Heart left ventricle (tissue), 16 donors: ENCODE measurements around the gene DDX6. TPM values are rescaled to one million over a fixed set of nuclear protein-coding genes. Genes with fewer than 3 reads are reported as not detected.

Source experiments
- ATAC-seq, 4 donors: fragments of 200-7000 bp; cut with Tn5 transposase; one replicate each; pipeline ENCODE4 v1.9.1; 2020 to 2022; ENCODE audit warnings: moderate library complexity in 4 of 4, mild to moderate bottlenecking in 3 of 4, moderate number of reproducible peaks in 1 of 4
- DNase-seq, 5 donors: peaks; one replicate each; pipeline ENCODE4 v3.0.0-alpha.2; 2020
- H3K27ac ChIP-seq, 12 donors: fragments of 200-600 bp; sonication (generic) in 4 of 12; one replicate each; pipeline versions ENCODE4 v1.5.0 to v1.8.0; 2016 to 2022; ENCODE audit warnings: mild to moderate bottlenecking in 2 of 12
- H3K27me3 ChIP-seq, 9 donors: fragments of 200-600 bp; sonication (generic) in 2 of 9; one replicate each; pipeline versions ENCODE4 v1.5.1 to v1.8.0; 2016 to 2022; ENCODE audit warnings: mild to moderate bottlenecking in 3 of 9
- H3K36me3 ChIP-seq, 9 donors: fragments of 200-600 bp; sonication (generic) in 2 of 9; one replicate each; pipeline versions ENCODE4 v1.5.0 to v1.8.0; 2018 to 2022; ENCODE audit warnings: mild to moderate bottlenecking in 2 of 9
- H3K4me1 ChIP-seq, 12 donors: fragments of 200-600 bp; sonication (generic) in 4 of 12; one replicate each; pipeline versions ENCODE4 v1.5.0 to v1.8.0; 2016 to 2022; ENCODE audit warnings: mild to moderate bottlenecking in 3 of 12
- H3K4me3 ChIP-seq, 12 donors: fragments of 200-600 bp; sonication (generic) in 4 of 12; one replicate each; pipeline versions ENCODE4 v1.5.0 to v1.8.0; 2017 to 2022; ENCODE audit warnings: mild to moderate bottlenecking in 9 of 12, moderate library complexity in 4 of 12
- H3K9me3 ChIP-seq, 12 donors: fragments of 200-600 bp; sonication (generic) in 4 of 12; one replicate each; pipeline versions ENCODE4 v1.5.0 to v1.8.0; 2016 to 2022; ENCODE audit warnings: mild to moderate bottlenecking in 1 of 12
- POLR2A ChIP-seq, 2 donors: fragments of 450-650 bp; IDR thresholded peaks; one replicate each; pipeline ENCODE4 v1.6.1; 2017; ENCODE audit warnings: antibody characterized with exemption in 2 of 2, mild to moderate bottlenecking in 2 of 2, moderate library complexity in 2 of 2
- WGBS, 4 donors: extraction: QIAGEN DNeasy Blood & Tissue Kit in 2 of 4; methylation state at CpG; one replicate each; pipeline versions ENCODE4 v1.1.5 to v1.1.7; 2013 to 2018; 5-methylcytosine and 5-hydroxymethylcytosine counted together
- intact Hi-C, 10 donors: fragments of 100-400 bp; cut with DNase I; formaldehyde crosslinking; loops; one replicate each; pipeline versions ENCODE4 v1.11.1 to v1.14.2; 2022
- polyA plus RNA-seq, 2 donors: library from polyadenylated mRNA; stranded (reverse); fragments of 200-250 nt; gene quantifications; one replicate each; pipeline ENCODE4 v1.2.3, GENCODE V29; 2013
- total RNA-seq, 9 donors: library from RNA; depleted of rRNA in 2 of 9; stranded (reverse); fragments of >200 nt in 2 of 9; fragmentation: NEBNext Ultra II Directional in 3 of 9; extraction: Animal tissue kit (Norgen Biotek cat#: 25700) in 3 of 9; gene quantifications; one replicate each; pipeline versions ENCODE4 v1.1.0 to v1.2.4, GENCODE V29; 2016 to 2023
- TF ChIP-seq, protein P1 (sequence below), 12 donors: fragments of 200-600 bp; sonication (generic) in 4 of 12; IDR thresholded peaks; one replicate each; pipeline versions ENCODE4 v1.5.0 to v1.8.0; 2018 to 2022; ENCODE audit warnings: antibody characterized with exemption in 12 of 12, mild to moderate bottlenecking in 5 of 12
- donor health status: ischemic (EF 13 %, LVEDD 7.1; RV severe dilation, severe dysfunction).
- donor health status: healthy with polysubstance abuse.
- donor health status: DM: no; HTN: yes; CAD: no.
- donor health status: DM: no; HTN: no; CAD: no.
- donor health status: ischemic (EF 25% LVEDD 6.9; RV normal size, moderate dysfunction).
- donor health status: ischemic (EF 25% LVEDD 5.7; RV mildly dilated, moderate dysfunction).
- donor health status: healthy.
- donor health status: DM: yes; HTN: yes; CAD: no.
- donor health status: ischemic (EF 35%, LVEDD 5.7; RV mildly dilated, moderate dysfunction).
- donor health status: nonischemic (EF 11% LVEDD 7.7; RV severe dilation, severe dysfunction).
- donor health status: DM: yes; HTN: yes; CAD: no.
- donor health status: PGD.
- donor health status: ischemic (EF 29% LVEDD 5.4; RV normal size, mild dysfunction).
- donor health status: nonischemic (EF 23%, LVEDD 6.1; RV moderate dilation, normal function).

DDX6 gene
- total and polyA plus RNA-seq, 11 donors, result 29.4 to 166 (median 110) TPM

DNA sequence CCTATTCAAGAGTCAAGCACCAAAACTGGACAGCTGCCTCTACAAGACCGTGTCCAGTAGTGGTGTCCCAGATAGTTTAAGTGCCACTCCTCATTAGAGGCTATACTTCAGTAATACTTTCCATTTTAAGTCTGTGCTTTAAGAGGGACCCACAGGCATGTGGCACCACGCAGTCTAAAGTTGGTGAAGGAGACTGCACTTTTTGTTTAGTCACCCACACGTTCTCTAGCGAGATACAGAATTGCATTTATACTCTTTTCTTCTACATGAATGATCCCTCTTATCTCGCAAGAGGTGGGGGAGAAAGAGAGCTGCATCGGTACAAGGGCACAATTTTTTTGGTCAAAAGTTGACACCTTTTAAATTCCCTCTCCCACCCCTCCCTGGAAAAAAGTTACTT, 41.5 kb downstream of the DDX6 start:
- Histone ChIP-seq H3K27ac (peak overlapping the region in 5 of 12 donors; percentile 14 to 46 (median 30)), H3K9me3 (no peaks in the 10 kb centered on the region), H3K4me1 (peaks cover 0 to 22% (median 14%) of the 10 kb centered on the region in 12 donors), H3K27me3 (no peaks in the 10 kb centered on the region), H3K36me3 (peaks cover 2 to 67% (median 56%) of the 10 kb centered on the region in 9 donors), H3K4me3 (no peak overlapping the region)
- intact Hi-C loops, result no loop called here
- TF ChIP-seq POLR2A (IDR thresholded peaks at IDR 0.05), result no peak
- DNase-seq (peak in 1 of 5 donors; percentile 51), ATAC-seq (peak; percentile 70 to 84 (median 80))
- 52 to 65% (median 59%) methylated on average over 6 of the region's 6 CpGs for WGBS, 4 donors

DNA sequence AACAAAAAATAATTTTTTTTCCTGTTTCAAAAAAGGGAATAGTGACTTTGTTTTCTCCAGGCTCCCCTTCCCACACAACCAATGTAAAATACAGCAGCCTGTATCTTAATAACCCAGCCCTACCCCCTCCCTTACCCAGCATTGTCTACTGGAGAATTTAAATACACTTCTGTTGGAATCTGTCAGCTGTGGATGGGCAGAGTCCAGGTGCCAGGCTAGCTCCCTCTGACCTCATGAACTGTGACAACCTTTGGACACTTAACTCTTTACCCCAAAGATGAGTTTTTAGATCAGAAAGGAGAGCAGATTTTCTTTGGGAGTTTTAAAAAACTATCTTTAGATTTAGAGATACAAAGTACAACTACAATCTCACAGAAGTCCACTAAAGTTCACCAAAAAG, 42.9 kb downstream of the DDX6 start:
- no peaks in the 10 kb centered on the region for H3K9me3 ChIP-seq
- peaks cover 0 to 22% (median 14%) of the 10 kb centered on the region in 12 donors for H3K4me1 ChIP-seq
- H3K27ac ChIP-seq, result no peak overlapping the region
- peaks cover 0 to 53% (median 42%) of the 10 kb centered on the region in 9 donors for H3K36me3 ChIP-seq
- TF ChIP-seq POLR2A (IDR thresholded peaks at IDR 0.05), result no peak
- TF ChIP-seq, protein P1, sequence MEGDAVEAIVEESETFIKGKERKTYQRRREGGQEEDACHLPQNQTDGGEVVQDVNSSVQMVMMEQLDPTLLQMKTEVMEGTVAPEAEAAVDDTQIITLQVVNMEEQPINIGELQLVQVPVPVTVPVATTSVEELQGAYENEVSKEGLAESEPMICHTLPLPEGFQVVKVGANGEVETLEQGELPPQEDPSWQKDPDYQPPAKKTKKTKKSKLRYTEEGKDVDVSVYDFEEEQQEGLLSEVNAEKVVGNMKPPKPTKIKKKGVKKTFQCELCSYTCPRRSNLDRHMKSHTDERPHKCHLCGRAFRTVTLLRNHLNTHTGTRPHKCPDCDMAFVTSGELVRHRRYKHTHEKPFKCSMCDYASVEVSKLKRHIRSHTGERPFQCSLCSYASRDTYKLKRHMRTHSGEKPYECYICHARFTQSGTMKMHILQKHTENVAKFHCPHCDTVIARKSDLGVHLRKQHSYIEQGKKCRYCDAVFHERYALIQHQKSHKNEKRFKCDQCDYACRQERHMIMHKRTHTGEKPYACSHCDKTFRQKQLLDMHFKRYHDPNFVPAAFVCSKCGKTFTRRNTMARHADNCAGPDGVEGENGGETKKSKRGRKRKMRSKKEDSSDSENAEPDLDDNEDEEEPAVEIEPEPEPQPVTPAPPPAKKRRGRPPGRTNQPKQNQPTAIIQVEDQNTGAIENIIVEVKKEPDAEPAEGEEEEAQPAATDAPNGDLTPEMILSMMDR (IDR thresholded peaks at IDR 0.05), result no peak
- H3K4me3 ChIP-seq, result no peak overlapping the region
- peak in 1 of 4 donors; percentile 53 for ATAC-seq
- no peak for DNase-seq
- H3K27me3 ChIP-seq, result no peaks in the 10 kb centered on the region
- intact Hi-C loops, result no loop called here

DNA sequence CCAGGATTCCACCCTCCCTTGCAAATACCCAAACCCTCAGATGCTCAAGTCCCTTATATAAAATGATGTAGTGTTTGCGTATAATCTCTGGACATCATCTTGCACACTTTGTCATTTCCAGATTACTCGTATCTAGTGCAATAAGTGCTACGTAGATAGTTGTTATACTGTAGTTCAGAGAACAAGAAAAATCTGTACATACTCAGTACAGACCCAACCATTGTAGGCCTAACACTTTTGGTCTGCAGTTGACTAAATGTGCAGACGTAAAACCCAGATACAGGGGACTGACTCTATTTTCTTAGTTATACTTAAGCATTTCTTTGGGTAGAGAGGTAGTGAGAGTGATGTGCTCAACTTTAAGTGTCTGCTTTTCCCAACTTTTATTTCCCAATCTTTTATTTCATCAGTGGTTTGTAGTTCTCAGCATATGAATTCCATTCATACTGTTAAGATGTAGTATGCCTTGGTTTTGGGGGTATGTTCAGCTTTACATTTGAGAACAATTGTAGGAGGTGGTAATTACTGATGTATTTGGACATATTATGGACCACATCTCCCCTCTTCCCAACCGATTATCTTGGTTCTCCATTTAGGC, 43.9 kb downstream of the DDX6 start:
- Histone ChIP-seq H3K9me3 (no peaks in the 10 kb centered on the region), H3K27ac (no peak overlapping the region), H3K4me1 (peaks cover 0 to 22% (median 14%) of the 10 kb centered on the region in 12 donors), H3K4me3 (no peak overlapping the region), H3K27me3 (no peaks in the 10 kb centered on the region), H3K36me3 (peaks cover 0 to 43% (median 33%) of the 10 kb centered on the region in 9 donors)
- TF ChIP-seq, protein P1 (IDR thresholded peaks at IDR 0.05), result no peak
- TF ChIP-seq POLR2A (IDR thresholded peaks at IDR 0.05), result no peak
- 68 to 91% (median 73%) methylated on average over 5 of the region's 5 CpGs for WGBS, 4 donors
- intact Hi-C loops, result no loop called here
- DNase-seq, result no peak
- ATAC-seq, result no peak

DNA sequence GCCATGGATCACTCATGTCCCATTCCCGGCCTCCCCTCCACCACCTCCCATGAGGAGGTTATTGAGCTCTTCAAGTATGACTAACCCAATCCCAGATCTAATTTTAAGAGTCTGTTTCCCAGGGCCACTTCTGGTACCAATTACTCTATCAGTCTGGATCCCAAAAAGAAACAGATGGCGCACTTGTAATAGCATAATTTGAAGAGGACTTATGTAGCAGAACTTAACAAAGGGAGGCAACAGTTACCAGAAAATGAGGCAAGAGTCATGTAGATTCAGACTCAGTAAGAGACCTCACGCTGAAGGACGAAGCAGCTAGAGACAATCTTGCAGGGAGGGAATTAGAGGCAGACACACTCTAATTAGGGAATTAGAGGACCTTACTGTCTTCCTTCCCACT, 46.9 kb downstream of the DDX6 start:
- intact Hi-C loops, result no loop called here
- Histone ChIP-seq H3K4me1 (peaks cover 0 to 15% (median 9%) of the 10 kb centered on the region in 12 donors), H3K9me3 (no peaks in the 10 kb centered on the region), H3K27ac (no peak overlapping the region), H3K27me3 (no peaks in the 10 kb centered on the region), H3K4me3 (no peak overlapping the region), H3K36me3 (peaks cover 0 to 13% (median 3%) of the 10 kb centered on the region in 9 donors)
- 91 to 94% (median 92%) methylated on average over 4 of the region's 4 CpGs for WGBS, 4 donors
- TF ChIP-seq, protein P1 (IDR thresholded peaks at IDR 0.05), result no peak
- TF ChIP-seq POLR2A (IDR thresholded peaks at IDR 0.05), result no peak
- ATAC-seq (no peak), DNase-seq (no peak)

DNA sequence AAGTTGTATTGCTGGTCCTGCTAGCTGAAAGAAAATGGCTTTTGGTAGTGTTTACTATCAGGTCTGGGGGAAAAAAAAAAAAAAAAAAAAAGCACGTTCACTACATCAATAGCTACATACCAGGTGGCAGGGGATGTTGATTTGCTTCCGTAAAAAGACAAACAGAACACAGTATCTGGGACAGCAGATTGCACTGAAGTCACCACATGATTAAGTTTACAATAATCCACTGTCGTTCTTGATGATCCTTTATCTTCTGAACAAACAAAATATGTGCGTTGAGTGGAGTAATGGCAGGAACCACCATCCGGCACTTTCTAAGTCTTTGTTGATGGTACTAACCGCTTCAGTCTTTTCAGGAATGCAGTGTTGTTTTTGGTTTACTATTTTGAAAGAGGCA, 48.7 kb downstream of the DDX6 start:
- ATAC-seq (no peak), DNase-seq (no peak)
- Histone ChIP-seq H3K9me3 (no peaks in the 10 kb centered on the region), H3K4me1 (peaks cover 0 to 10% (median 0%) of the 10 kb centered on the region in 12 donors), H3K27ac (no peak overlapping the region), H3K4me3 (no peak overlapping the region), H3K27me3 (no peaks in the 10 kb centered on the region), H3K36me3 (peaks cover 0 to 4% (median 0%) of the 10 kb centered on the region in 9 donors)
- 82 to 90% (median 85%) methylated on average over 6 of the region's 6 CpGs for WGBS, 4 donors
- intact Hi-C loops, result no loop called here
- no peak for TF ChIP-seq POLR2A (IDR thresholded peaks at IDR 0.05)
- TF ChIP-seq, protein P1 (IDR thresholded peaks at IDR 0.05), result no peak
